ENCODE data around the gene DCAF11. TPM values are rescaled to one million over a fixed set of nuclear protein-coding genes. Genes with fewer than 3 reads are reported as not detected.
A peak's percentile ranks its signal among the peaks of the same experiment; 100 is the strongest.

Gene DCAF11
- total RNA-seq, 1 donor from 2014 or later: 65.0 TPM

DNA sequence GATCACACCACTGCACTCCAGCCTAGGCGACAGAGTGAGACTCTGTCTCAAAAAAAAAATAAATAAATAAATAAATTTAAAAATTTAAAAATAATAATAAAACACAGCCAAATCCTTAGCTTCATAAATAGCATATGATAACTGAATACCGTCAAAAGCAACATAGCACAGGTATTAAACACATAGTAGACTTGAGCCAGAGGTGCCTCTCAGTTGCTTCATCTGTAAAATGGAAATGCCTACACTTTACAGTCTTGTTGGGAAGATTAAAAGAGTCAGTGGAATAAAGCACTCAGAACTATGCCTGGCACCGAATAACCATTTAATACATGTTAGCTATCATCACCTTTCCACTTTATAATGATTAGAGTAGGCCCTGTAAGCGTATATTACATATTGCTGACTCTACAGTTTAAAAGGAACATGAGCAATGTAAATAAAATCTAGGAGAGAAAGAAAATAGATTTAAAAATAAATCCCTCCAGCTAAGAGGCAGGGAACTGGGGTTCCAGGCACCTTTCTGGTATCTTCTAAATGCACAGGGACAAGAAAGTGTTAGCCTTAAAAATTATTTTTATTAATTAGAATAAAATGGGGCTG lies 7.8 kb upstream of the DCAF11 start:
- no peak for DNase-seq (ENCODE audit: extremely low spot score, unreplicated experiment)
- H3K9me3 Mint-ChIP-seq: no peaks in the 10 kb centered on the region
- peaks cover 7% of the 10 kb centered on the region for H3K36me3 Mint-ChIP-seq
- no peaks in the 10 kb centered on the region for H3K27me3 Mint-ChIP-seq
- peaks cover 5% of the 10 kb centered on the region for H3K4me1 Mint-ChIP-seq (ENCODE audit: unreplicated experiment)
- H3K4me3 Mint-ChIP-seq: no peak overlapping the region
- no peak for TF ChIP-seq CTCF (conservative IDR thresholded peaks at IDR 0.05)
- H3K27ac Mint-ChIP-seq: no peak overlapping the region

DNA sequence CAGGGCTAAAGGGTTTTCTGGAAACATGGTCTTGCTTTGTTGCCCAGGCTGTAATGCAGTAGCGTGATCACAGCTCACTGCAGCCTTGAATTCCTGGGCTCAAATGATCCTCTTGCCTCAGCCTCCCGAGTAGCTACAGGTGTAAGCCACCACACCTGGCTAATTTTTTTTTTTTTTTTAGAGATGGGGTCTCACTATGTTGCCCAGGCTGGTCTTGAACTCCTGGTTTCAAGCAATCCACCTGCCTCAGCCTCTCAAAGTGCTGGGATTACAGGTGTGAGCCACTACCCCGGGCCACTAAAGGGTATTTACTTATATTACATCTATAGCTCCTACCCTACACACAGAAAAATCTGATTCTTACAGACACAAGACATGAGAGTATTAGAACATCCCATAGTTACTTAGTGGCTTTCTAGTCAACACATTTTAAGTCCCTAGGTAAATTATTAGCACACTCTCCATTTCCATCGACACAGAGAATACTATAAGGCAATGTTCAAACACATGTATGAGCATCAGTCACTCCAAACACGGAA lies 6.2 kb upstream of the DCAF11 start:
- H3K4me3 Mint-ChIP-seq: peak overlapping the region; percentile 40
- H3K9me3 Mint-ChIP-seq: no peaks in the 10 kb centered on the region
- DNase-seq (ENCODE audit: extremely low spot score, unreplicated experiment): no peak
- H3K36me3 Mint-ChIP-seq: peaks cover 3% of the 10 kb centered on the region
- peak overlapping the region; percentile 80 for H3K27ac Mint-ChIP-seq
- TF ChIP-seq CTCF (conservative IDR thresholded peaks at IDR 0.05): no peak
- peaks cover 5% of the 10 kb centered on the region for H3K4me1 Mint-ChIP-seq (ENCODE audit: unreplicated experiment)
- H3K27me3 Mint-ChIP-seq: no peaks in the 10 kb centered on the region

DNA sequence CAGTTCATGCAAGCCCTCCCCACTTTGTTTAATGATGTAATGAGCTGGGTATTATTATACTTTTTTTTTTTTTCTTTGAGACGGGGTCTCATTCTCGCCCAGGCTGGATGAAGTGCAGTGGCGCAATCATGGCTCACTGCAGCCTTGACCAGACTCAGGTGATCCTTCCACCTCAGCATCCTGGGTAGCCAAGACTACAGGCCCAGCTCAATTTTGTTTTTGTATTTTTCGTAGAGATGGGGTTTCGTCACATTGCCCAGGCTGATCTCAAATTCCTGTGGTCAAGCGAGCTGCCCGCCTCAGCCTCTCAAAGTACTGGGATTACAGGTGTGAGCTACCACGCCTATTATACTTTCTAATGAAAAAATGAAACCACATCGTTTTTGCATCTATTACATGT lies 4.5 kb upstream of the DCAF11 start:
- peaks cover 5% of the 10 kb centered on the region for H3K4me1 Mint-ChIP-seq (ENCODE audit: unreplicated experiment)
- DNase-seq (ENCODE audit: extremely low spot score, unreplicated experiment): no peak
- no peak overlapping the region for H3K4me3 Mint-ChIP-seq
- no peaks in the 10 kb centered on the region for H3K27me3 Mint-ChIP-seq
- TF ChIP-seq CTCF (conservative IDR thresholded peaks at IDR 0.05): no peak
- H3K27ac Mint-ChIP-seq: no peak overlapping the region
- no peaks in the 10 kb centered on the region for H3K9me3 Mint-ChIP-seq
- peaks cover under 1% of the 10 kb centered on the region for H3K36me3 Mint-ChIP-seq

DNA sequence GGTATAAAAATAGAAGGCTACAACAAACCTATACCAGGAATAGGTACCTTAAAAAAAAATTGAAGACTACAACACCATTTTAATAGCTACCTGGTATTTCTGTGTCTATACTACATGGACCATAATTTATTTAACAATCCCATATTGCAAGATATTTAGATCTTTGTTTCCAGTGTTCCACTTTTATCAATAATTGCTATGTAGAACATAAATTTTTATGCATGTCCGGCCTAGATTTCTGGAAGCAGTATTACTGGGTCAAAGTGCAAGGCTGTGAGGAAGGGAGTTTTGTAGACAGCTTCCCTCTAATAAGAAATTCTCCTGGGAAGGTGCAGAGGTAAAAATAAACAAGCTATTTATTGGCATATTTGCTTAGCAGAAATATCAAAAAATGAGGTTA lies 4.1 kb upstream of the DCAF11 start:
- H3K4me3 Mint-ChIP-seq: no peak overlapping the region
- peaks cover 5% of the 10 kb centered on the region for H3K36me3 Mint-ChIP-seq
- H3K9me3 Mint-ChIP-seq: no peaks in the 10 kb centered on the region
- no peak for DNase-seq (ENCODE audit: extremely low spot score, unreplicated experiment)
- no peak for TF ChIP-seq CTCF (conservative IDR thresholded peaks at IDR 0.05)
- no peak overlapping the region for H3K27ac Mint-ChIP-seq
- peaks cover 10% of the 10 kb centered on the region for H3K4me1 Mint-ChIP-seq (ENCODE audit: unreplicated experiment)
- H3K27me3 Mint-ChIP-seq: no peaks in the 10 kb centered on the region

- peaks cover 24% of the 10 kb centered on the region for H3K4me1 Mint-ChIP-seq (ENCODE audit: unreplicated experiment)
- peak overlapping the region; percentile 99 for H3K4me3 Mint-ChIP-seq
These were observed 1.2 kb upstream of the DCAF11 start for GRCh38 chr14:24113379-24113800.

More at GRCh38 chr14:24113379-24113800, 1.2 kb upstream of the DCAF11 start:
- TF ChIP-seq CTCF (conservative IDR thresholded peaks at IDR 0.05): no peak
- Mint-ChIP-seq H3K27ac (peak overlapping the region; percentile 99), H3K27me3 (no peaks in the 10 kb centered on the region), H3K9me3 (no peaks in the 10 kb centered on the region), H3K36me3 (peaks cover 11% of the 10 kb centered on the region)
- DNase-seq (ENCODE audit: extremely low spot score, unreplicated experiment): no peak
